H9 (cell line): Measurements from ENCODE around the gene WDR70. TPM values are rescaled to one million over a fixed set of nuclear protein-coding genes. Genes with fewer than 3 reads are reported as not detected.

Experiments
- DNase-seq: peaks from one replicate; pipeline ENCODE4 v3.0.0-alpha.2; 2017
- H2AFZ ChIP-seq: one replicate; pipeline ENCODE4 v1.6.1; 2013; ENCODE audit warnings: mild to moderate bottlenecking, low read length, control low read depth, moderate library complexity
- H2AK5ac ChIP-seq: 2 replicates; pipeline ENCODE4 v1.6.1; 2013; ENCODE audit warnings: low read length, control low read depth, mixed read lengths; ENCODE audit not compliant: insufficient read length
- H2BK120ac ChIP-seq: one replicate; pipeline ENCODE4 v1.6.1; 2013; ENCODE audit warnings: low read depth, mild to moderate bottlenecking, low read length, control low read depth, inconsistent platforms; ENCODE audit not compliant: poor library complexity, severe bottlenecking
- H2BK12ac ChIP-seq: 2 replicates; pipeline ENCODE4 v1.6.1; 2013; ENCODE audit warnings: low read length, control low read depth, mixed read lengths, low read depth; ENCODE audit not compliant: insufficient read length
- H2BK15ac ChIP-seq: 2 replicates; pipeline ENCODE4 v1.6.1; 2013; ENCODE audit warnings: low read depth, low read length, control low read depth
- H2BK20ac ChIP-seq: one replicate; pipeline ENCODE4 v1.6.1; 2013; ENCODE audit warnings: low read depth, mild to moderate bottlenecking, low read length, control low read depth, inconsistent platforms; ENCODE audit not compliant: poor library complexity, severe bottlenecking
- H2BK5ac ChIP-seq: 2 replicates; pipeline ENCODE4 v1.6.1; 2013; ENCODE audit warnings: low read length, control low read depth, mixed read lengths; ENCODE audit not compliant: insufficient read length
- H3K14ac ChIP-seq: 2 replicates; pipeline ENCODE4 v1.6.1; 2013; ENCODE audit warnings: low read length, control low read depth; ENCODE audit not compliant: insufficient read depth
- H3K18ac ChIP-seq: 2 replicates; pipeline ENCODE4 v1.6.1; 2013; ENCODE audit warnings: low read depth, mild to moderate bottlenecking, mixed read lengths, low read length, control low read depth; ENCODE audit not compliant: insufficient read length
- H3K23ac ChIP-seq: 2 replicates; pipeline ENCODE4 v1.6.1; 2013; ENCODE audit warnings: low read length, control low read depth, mixed read lengths, low read depth; ENCODE audit not compliant: insufficient read length
- H3K23me2 ChIP-seq: 2 replicates; pipeline ENCODE4 v1.6.1; 2013; ENCODE audit warnings: low read depth, mild to moderate bottlenecking, mixed read lengths, low read length, control low read depth; ENCODE audit not compliant: insufficient read length, poor library complexity, severe bottlenecking
- H3K27ac ChIP-seq: 2 replicates; pipeline ENCODE4 v1.5.1; 2013; ENCODE audit warnings: low read length, control low read depth, mixed read lengths, low read depth; ENCODE audit not compliant: insufficient read length
- H3K27me3 ChIP-seq: 2 replicates; pipeline ENCODE4 v1.6.1; 2013; ENCODE audit warnings: low read length, control low read depth, inconsistent platforms; ENCODE audit not compliant: insufficient read depth
- H3K4ac ChIP-seq: 2 replicates; pipeline ENCODE4 v1.6.1; 2013; ENCODE audit warnings: low read depth, mild to moderate bottlenecking, control low read depth, inconsistent platforms, low read length, moderate library complexity
- H3K4me1 ChIP-seq: 2 replicates; pipeline ENCODE4 v1.6.1; 2013; ENCODE audit warnings: low read length, control low read depth, inconsistent platforms; ENCODE audit not compliant: insufficient read depth
- H3K4me2 ChIP-seq: 2 replicates; pipeline ENCODE4 v1.6.1; 2013; ENCODE audit warnings: low read length, control low read depth, mixed read lengths; ENCODE audit not compliant: insufficient read length, insufficient read depth
- H3K56ac ChIP-seq: 2 replicates; pipeline ENCODE4 v1.6.1; 2013; ENCODE audit warnings: low read depth, mild to moderate bottlenecking, mixed read lengths, low read length, control low read depth; ENCODE audit not compliant: insufficient read length
- H3K79me1 ChIP-seq: 2 replicates; pipeline ENCODE4 v1.6.1; 2013; ENCODE audit warnings: low read depth, mild to moderate bottlenecking, moderate library complexity, low read length, control low read depth, inconsistent platforms; ENCODE audit not compliant: insufficient read depth, poor library complexity, severe bottlenecking
- H3K79me2 ChIP-seq: 2 replicates; pipeline ENCODE4 v1.6.1; 2013; ENCODE audit warnings: low read length, control low read depth, inconsistent platforms; ENCODE audit not compliant: insufficient read depth
- H3K9ac ChIP-seq: 2 replicates; pipeline ENCODE4 v1.6.1; 2013; ENCODE audit warnings: low read length, control low read depth, mixed read lengths; ENCODE audit not compliant: insufficient read length; ENCODE audit errors: extremely low read depth
- H3K9me3 ChIP-seq: one replicate; pipeline ENCODE4 v1.6.1; 2013; ENCODE audit warnings: low read depth, low read length, inconsistent platforms; ENCODE audit not compliant: control insufficient read depth
- H3T11ph ChIP-seq: one replicate; pipeline ENCODE4 v1.6.1; 2013; ENCODE audit warnings: mild to moderate bottlenecking, low read length, control low read depth, inconsistent platforms
- H4K20me1 ChIP-seq: one replicate; pipeline ENCODE4 v1.6.1; 2013; ENCODE audit not compliant: control insufficient read depth, insufficient read length, insufficient read depth
- H4K5ac ChIP-seq: 2 replicates; pipeline ENCODE4 v1.6.1; 2013; ENCODE audit warnings: low read depth, mild to moderate bottlenecking, mixed read lengths, low read length, control low read depth; ENCODE audit not compliant: insufficient read length
- H4K8ac ChIP-seq: replicated peaks from 2 replicates; pipeline ENCODE4 v1.6.1; 2013; ENCODE audit warnings: low read length, control low read depth, mixed read lengths, low read depth; ENCODE audit not compliant: insufficient read length
- H4K91ac ChIP-seq: 2 replicates; pipeline ENCODE4 v1.6.1; 2013; ENCODE audit warnings: low read depth, mild to moderate bottlenecking, moderate library complexity, mixed read lengths, low read length, control low read depth; ENCODE audit not compliant: insufficient read length
- H3K27ac Mint-ChIP-seq, 3 experiments: 2 replicates in 2 of 3; 3 replicates in 1 of 3; pipeline ENCODE4 v1.8.0; 2020 to 2021; ENCODE audit warnings: mixed read lengths in 3 of 3, mild to moderate bottlenecking in 1 of 3, moderate library complexity in 1 of 3
- H3K27me3 Mint-ChIP-seq: 2 replicates; pipeline ENCODE4 v1.8.0; 2021; ENCODE audit warnings: low read depth, mild to moderate bottlenecking, moderate library complexity, mixed read lengths
- H3K36me3 Mint-ChIP-seq, 3 experiments: 2 replicates in 2 of 3; 3 replicates in 1 of 3; pipeline ENCODE4 v1.8.0; 2020 to 2021; ENCODE audit warnings: low read depth in 3 of 3, mixed read lengths in 3 of 3; ENCODE audit not compliant: insufficient read depth in 1 of 3
- H3K4me1 Mint-ChIP-seq, 2 experiments: 2 replicates each; pipeline ENCODE4 v1.8.0; 2020; ENCODE audit warnings: mixed read lengths in 2 of 2
- H3K4me3 Mint-ChIP-seq, 2 experiments: 2 replicates in 1 of 2; 3 replicates in 1 of 2; pipeline ENCODE4 v1.8.0; 2020 to 2021; ENCODE audit warnings: mild to moderate bottlenecking in 2 of 2, mixed read lengths in 2 of 2, moderate library complexity in 1 of 2
- H3K9me3 Mint-ChIP-seq, 2 experiments: 2 replicates in 1 of 2; 3 replicates in 1 of 2; pipeline ENCODE4 v1.8.0; 2020; ENCODE audit warnings: mild to moderate bottlenecking in 2 of 2, mixed read lengths in 2 of 2, moderate library complexity in 1 of 2
- WGBS: extraction: QIAGEN DNeasy Blood & Tissue Kit; methylation state at CpG from one replicate; pipeline ENCODE4 v1.1.7; 2013; ENCODE audit warnings: missing lambda C conversion rate, low lambda C conversion rate, mixed read lengths; ENCODE audit not compliant: insufficient read length; ENCODE audit errors: extremely low coverage; 5-methylcytosine and 5-hydroxymethylcytosine counted together
- total RNA-seq: library from RNA; stranded (reverse); gene quantifications from 2 replicates; pipeline ENCODE4 v1.2.1, GENCODE V29; 2021
- TF ChIP-seq, protein P1 (sequence below): fragments of 200-600 bp; sonication (generic); conservative IDR thresholded peaks from 3 replicates; pipeline ENCODE4 v1.8.0; 2021; ENCODE audit warnings: antibody characterized with exemption, mild to moderate bottlenecking

The WDR70 gene
- total RNA-seq, 1 experiment from 2014 or later: 38.1 TPM

DNA sequence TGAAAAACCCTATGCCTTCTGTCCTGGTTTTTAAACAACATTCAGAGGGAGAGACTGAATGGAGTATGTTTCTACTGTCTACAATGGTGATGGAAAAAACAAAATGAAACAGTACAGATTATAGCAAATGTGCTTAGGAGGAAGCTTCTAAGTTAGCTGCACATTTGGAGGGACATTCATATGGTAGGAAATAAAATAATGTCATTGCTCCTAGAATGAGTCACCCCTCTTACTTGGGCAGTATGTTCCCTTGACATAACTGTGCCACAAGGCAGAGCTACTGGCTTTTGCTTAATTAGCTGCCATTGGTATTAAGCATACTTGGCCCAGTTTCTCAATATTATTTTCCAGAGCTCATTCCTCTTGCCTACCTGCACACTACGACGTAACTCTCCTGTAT is 331.8 kb downstream of the WDR70 start:
- no peaks in the 10 kb centered on the region for H3K27me3 Mint-ChIP-seq
- no peak overlapping the region for H3T11ph ChIP-seq
- TF ChIP-seq, protein P1, sequence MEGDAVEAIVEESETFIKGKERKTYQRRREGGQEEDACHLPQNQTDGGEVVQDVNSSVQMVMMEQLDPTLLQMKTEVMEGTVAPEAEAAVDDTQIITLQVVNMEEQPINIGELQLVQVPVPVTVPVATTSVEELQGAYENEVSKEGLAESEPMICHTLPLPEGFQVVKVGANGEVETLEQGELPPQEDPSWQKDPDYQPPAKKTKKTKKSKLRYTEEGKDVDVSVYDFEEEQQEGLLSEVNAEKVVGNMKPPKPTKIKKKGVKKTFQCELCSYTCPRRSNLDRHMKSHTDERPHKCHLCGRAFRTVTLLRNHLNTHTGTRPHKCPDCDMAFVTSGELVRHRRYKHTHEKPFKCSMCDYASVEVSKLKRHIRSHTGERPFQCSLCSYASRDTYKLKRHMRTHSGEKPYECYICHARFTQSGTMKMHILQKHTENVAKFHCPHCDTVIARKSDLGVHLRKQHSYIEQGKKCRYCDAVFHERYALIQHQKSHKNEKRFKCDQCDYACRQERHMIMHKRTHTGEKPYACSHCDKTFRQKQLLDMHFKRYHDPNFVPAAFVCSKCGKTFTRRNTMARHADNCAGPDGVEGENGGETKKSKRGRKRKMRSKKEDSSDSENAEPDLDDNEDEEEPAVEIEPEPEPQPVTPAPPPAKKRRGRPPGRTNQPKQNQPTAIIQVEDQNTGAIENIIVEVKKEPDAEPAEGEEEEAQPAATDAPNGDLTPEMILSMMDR: no peak
- H3K9ac ChIP-seq: no peak overlapping the region
- H3K4me2 ChIP-seq: no peak overlapping the region
- H2AFZ ChIP-seq: no peak overlapping the region
- H3K14ac ChIP-seq: no peak overlapping the region
- H2BK20ac ChIP-seq: no peak overlapping the region
- H2BK120ac ChIP-seq: no peak overlapping the region
- H3K18ac ChIP-seq: no peak overlapping the region
- no peak overlapping the region for H3K23ac ChIP-seq
- no peak overlapping the region for H2AK5ac ChIP-seq
- no peak overlapping the region for H2BK15ac ChIP-seq
- no peaks in the 10 kb centered on the region for H3K79me2 ChIP-seq
- no peak for DNase-seq
- H3K4me3 Mint-ChIP-seq: no peak overlapping the region
- H3K36me3 Mint-ChIP-seq: no peaks in the 10 kb centered on the region
- H3K23me2 ChIP-seq: no peaks in the 10 kb centered on the region
- H2BK5ac ChIP-seq: no peak overlapping the region
- no peaks in the 10 kb centered on the region for H3K4me1 Mint-ChIP-seq
- no peak overlapping the region for H3K4ac ChIP-seq
- H2BK12ac ChIP-seq: no peak overlapping the region
- H3K9me3 Mint-ChIP-seq: no peaks in the 10 kb centered on the region
- no peaks in the 10 kb centered on the region for H3K4me1 ChIP-seq
- H4K20me1 ChIP-seq: no peaks in the 10 kb centered on the region
- no peak overlapping the region for H4K8ac ChIP-seq
- no peaks in the 10 kb centered on the region for H3K9me3 ChIP-seq
- no peaks in the 10 kb centered on the region for H3K27me3 ChIP-seq
- no peak overlapping the region for H4K5ac ChIP-seq
- H3K56ac ChIP-seq: no peak overlapping the region
- no peak overlapping the region for H3K27ac ChIP-seq
- no peak overlapping the region for H4K91ac ChIP-seq
- H3K27ac Mint-ChIP-seq: no peak overlapping the region
- no CpG with 5 or more reads among the region's 2 CpGs for WGBS
- no peaks in the 10 kb centered on the region for H3K79me1 ChIP-seq
